ENCODE data around the gene TEX51.

- TF ChIP-seq, protein P1, sequence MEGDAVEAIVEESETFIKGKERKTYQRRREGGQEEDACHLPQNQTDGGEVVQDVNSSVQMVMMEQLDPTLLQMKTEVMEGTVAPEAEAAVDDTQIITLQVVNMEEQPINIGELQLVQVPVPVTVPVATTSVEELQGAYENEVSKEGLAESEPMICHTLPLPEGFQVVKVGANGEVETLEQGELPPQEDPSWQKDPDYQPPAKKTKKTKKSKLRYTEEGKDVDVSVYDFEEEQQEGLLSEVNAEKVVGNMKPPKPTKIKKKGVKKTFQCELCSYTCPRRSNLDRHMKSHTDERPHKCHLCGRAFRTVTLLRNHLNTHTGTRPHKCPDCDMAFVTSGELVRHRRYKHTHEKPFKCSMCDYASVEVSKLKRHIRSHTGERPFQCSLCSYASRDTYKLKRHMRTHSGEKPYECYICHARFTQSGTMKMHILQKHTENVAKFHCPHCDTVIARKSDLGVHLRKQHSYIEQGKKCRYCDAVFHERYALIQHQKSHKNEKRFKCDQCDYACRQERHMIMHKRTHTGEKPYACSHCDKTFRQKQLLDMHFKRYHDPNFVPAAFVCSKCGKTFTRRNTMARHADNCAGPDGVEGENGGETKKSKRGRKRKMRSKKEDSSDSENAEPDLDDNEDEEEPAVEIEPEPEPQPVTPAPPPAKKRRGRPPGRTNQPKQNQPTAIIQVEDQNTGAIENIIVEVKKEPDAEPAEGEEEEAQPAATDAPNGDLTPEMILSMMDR (IDR thresholded peaks at IDR 0.05; ENCODE audit: low read length): no peak
- TF ChIP-seq EZH2 (IDR thresholded peaks at IDR 0.05; ENCODE audit: borderline replicate concordance, low read length): no peak
Observed at GRCh38 chr2:126860385-126860784, 38.3 kb upstream of the TEX51 start.
